ENCODE results near the gene BACE1-AS. TPM values are rescaled to one million over a fixed set of nuclear protein-coding genes. Genes with fewer than 3 reads are reported as not detected.
A peak's percentile ranks its signal among the peaks of the same experiment; 100 is the strongest.
"Not testable (repeated sequence)": the region's sequence is repeated elsewhere in the genome, so short reads cannot be mapped to it uniquely, and the experiment has no call there.

Gene BACE1-AS
- total RNA-seq: 3.1 TPM

- no peak for ATAC-seq
Measured at GRCh38 chr11:117290809-117291396, at the start of gene BACE1-AS. TSS of gene BACE1-AS (plus strand) at chr11:117291346.

GRCh38 chr11:117248341-117248740 lies 42.8 kb upstream of the BACE1-AS start:
- no peak for ATAC-seq

GRCh38 chr11:117249571-117249970 lies 41.6 kb upstream of the BACE1-AS start:
- ATAC-seq: no peak

GRCh38 chr11:117251506-117251905 lies 39.6 kb upstream of the BACE1-AS start:
- ATAC-seq: no peak

GRCh38 chr11:117255966-117256365 lies 35.2 kb upstream of the BACE1-AS start:
- peak; percentile 95 for ATAC-seq

- ATAC-seq: peak; percentile 84
Measured at GRCh38 chr11:117256573-117256972, 34.6 kb upstream of the BACE1-AS start.

GRCh38 chr11:117258576-117258975 lies 32.6 kb upstream of the BACE1-AS start:
- ATAC-seq: no peak

GRCh38 chr11:117259417-117259816 lies 31.7 kb upstream of the BACE1-AS start:
- ATAC-seq: no peak

GRCh38 chr11:117264624-117265323 lies 26.4 kb upstream of the BACE1-AS start:
- not testable (repeated sequence) for ATAC-seq

GRCh38 chr11:117265745-117266144 lies 25.4 kb upstream of the BACE1-AS start:
- ATAC-seq: no peak

GRCh38 chr11:117269856-117270255 lies 21.3 kb upstream of the BACE1-AS start:
- ATAC-seq: no peak

- no peak for ATAC-seq
Measured at GRCh38 chr11:117271208-117271607, 19.9 kb upstream of the BACE1-AS start.

GRCh38 chr11:117272175-117272574 lies 19.0 kb upstream of the BACE1-AS start:
- not testable (repeated sequence) for ATAC-seq

- no peak for ATAC-seq
Measured at GRCh38 chr11:117273550-117274289, 17.4 kb upstream of the BACE1-AS start.

GRCh38 chr11:117278347-117278746 lies 12.8 kb upstream of the BACE1-AS start:
- no peak for ATAC-seq

- ATAC-seq: no peak
Measured at GRCh38 chr11:117279711-117280376, 11.3 kb upstream of the BACE1-AS start.

GRCh38 chr11:117281159-117281558 lies 10.0 kb upstream of the BACE1-AS start:
- ATAC-seq: peak; percentile 85

GRCh38 chr11:117281869-117282268 lies 9.3 kb upstream of the BACE1-AS start:
- no peak for ATAC-seq

- ATAC-seq: no peak
Measured at GRCh38 chr11:117282956-117283355, 8.2 kb upstream of the BACE1-AS start.

- ATAC-seq: no peak
Measured at GRCh38 chr11:117284053-117284452, 7.1 kb upstream of the BACE1-AS start.

GRCh38 chr11:117286588-117286987 lies 4.6 kb upstream of the BACE1-AS start:
- ATAC-seq: no peak

GRCh38 chr11:117287668-117288067 lies 3.5 kb upstream of the BACE1-AS start:
- no peak for ATAC-seq

- no peak for ATAC-seq
Measured at GRCh38 chr11:117289795-117290194, 1.4 kb upstream of the BACE1-AS start.
